GM18858 (cell line): Measurements from ENCODE around the gene NFATC3.

Source experiments
- ATAC-seq: cut with Tn5 transposase; IDR thresholded peaks from one replicate; pipeline ENCODE4 v1.9.1; 2021; ENCODE audit not compliant: unreplicated experiment

NFATC3 gene

DNA sequence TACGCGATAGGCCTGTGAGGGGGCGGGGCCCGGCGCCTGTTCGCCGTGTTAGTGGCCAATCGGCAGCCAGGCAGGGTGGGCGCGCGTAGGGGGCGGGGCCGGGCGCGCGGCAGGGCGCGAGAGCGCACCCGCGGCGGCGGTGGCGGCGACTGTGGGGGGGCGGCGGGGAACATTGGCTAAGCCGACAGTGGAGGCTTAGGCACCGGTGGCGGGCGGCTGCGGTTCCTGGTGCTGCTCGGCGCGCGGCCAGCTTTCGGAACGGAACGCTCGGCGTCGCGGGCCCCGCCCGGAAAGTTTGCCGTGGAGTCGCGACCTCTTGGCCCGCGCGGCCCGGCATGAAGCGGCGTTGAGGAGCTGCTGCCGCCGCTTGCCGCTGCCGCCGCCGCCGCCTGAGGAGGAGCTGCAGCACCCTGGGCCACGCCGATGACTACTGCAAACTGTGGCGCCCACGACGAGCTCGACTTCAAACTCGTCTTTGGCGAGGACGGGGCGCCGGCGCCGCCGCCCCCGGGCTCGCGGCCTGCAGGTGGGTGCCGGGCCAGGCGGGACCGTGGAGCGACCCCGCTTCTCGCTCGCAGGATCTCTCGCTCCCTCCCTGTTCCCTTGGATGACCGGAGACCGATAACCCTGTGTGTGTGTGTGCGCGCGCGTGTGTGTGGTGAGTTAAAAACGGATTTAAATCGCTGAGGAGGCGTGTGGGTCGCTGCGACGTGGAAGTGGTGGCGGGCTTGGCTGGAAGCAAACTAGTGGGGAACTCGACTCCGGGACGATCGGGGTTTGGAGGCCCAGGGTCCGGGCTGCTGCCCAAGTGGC, at the start of gene NFATC3:
Gene NFATC3, plus strand, starts transcription at position 112 of the 813 bp plus-strand sequence. Its CDS starts 312 bp downstream, at position 424.
- ATAC-seq: peak; percentile 21

DNA sequence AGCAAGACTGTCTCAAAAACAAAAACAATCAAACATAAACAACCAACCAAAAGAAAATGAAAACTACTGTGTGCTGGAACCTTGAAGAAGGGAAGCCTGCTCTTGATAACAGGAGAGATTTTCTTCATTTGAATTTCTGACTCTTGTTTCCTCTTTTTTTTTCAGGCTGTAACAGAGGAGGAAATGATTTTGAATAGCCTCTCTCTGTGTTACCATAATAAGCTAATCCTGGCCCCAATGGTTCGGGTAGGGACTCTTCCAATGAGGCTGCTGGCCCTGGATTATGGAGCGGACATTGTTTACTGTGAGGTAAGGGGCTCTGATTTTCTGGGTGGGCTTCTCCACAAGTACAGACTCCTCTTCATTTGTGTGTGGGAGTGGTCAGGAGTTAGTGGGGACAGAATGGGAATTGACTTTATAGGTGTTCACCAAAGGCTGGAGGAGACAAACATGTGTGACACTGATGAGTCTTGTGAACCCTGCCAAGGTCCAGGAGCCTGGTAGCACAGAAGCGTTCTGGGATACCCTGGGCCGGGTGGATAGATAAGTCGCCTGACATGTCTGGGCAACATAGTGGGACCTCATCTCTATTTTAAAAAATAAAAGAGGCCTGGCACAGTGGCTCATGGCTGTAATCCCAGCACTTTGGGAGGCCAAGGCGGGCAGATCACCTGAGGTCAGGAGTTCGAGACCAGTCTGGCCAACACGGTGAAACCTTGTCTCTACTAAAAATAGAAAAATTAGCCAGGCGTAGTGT, 47.2 kb upstream of the NFATC3 start:
- ATAC-seq: no peak

GRCh38 chr16:68040506-68041288, 44.5 kb upstream of the NFATC3 start:
- ATAC-seq: no peak

DNA sequence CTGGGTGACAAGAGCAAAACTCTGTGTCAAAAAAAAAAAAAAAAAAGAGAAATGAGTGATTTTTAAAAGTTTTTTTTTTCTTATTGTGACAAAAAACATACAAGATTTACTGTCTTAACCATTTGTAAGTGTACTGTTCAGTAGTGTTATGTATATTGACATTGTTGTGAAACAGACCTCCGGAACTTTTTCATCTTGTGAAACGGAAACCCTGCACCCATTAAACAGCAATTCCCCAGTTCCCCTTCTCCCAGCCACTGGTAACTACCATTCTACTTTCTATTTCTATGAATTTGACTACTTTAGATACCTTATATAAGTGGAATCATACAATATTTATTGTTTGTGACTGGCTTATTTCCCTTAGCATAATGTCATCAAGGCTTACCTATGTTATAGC, 43.4 kb upstream of the NFATC3 start:
- no peak for ATAC-seq

DNA sequence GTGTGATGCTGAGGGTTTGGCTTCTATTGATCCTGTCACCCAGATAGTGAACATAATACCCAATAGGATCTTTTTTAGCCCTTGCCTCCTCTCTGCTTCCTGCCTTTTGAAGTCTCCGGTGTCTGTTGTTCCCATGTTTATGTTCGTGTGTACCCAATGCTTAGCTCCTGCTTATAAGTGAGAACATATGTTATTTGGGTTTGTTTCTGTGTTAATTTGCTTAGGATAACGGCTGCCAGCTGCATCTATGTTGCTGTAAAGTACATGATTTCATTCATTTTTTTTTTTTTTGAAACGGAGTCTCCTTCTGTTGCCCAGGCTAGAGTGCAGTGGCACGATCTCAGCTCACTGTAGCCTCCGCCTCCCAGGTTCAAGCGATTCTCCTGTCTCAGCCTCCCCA, 39.1 kb upstream of the NFATC3 start:
- ATAC-seq: no peak

- ATAC-seq: no peak
These were observed 37.2 kb upstream of the NFATC3 start for GRCh38 chr16:68047987-68048386.

GRCh38 chr16:68049449-68049848, 35.7 kb upstream of the NFATC3 start:
- ATAC-seq: no peak

DNA sequence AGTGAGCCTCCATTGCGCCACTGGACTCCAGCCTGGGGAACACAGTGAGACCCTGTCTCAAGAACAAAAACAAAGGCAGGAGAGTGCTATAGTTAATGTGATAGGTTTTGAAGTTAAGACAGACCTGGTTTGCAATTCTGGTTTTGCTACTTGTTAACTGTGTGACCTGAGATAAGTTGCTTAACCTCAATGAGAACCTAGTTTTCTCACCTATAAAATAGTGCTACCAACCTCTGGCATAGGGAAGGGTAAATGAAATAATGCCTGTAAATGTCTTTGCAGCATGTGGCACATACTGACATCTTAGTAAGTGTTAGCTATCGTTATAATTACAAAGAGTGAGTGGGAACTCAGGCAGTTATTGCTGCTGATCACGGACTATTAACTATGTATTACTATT, 29.8 kb upstream of the NFATC3 start:
- ATAC-seq: no peak

GRCh38 chr16:68059804-68060203, 25.4 kb upstream of the NFATC3 start:
- ATAC-seq: no peak

DNA sequence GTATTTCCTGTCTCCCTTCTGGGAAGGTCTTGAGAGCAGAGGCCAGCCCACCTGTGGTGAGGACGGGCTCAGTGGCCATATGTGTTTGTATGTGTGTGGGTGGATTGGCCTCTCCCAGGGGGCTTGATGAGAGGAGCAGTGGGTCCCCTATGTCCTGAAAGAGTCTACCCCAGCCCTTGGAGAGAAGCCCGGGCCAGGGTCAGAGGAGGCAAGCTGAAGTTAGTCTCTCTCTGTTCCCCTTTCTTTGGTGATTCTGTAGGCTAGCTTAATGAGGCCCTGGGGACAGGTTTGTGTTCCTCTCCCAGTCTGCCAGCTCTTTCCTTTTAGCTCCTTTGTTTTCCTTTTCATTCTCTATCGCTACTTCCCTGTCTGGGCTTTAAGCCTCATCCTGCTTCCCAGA, 23.8 kb upstream of the NFATC3 start:
- no peak for ATAC-seq

GRCh38 chr16:68062910-68063393, 22.2 kb upstream of the NFATC3 start:
- ATAC-seq: no peak

DNA sequence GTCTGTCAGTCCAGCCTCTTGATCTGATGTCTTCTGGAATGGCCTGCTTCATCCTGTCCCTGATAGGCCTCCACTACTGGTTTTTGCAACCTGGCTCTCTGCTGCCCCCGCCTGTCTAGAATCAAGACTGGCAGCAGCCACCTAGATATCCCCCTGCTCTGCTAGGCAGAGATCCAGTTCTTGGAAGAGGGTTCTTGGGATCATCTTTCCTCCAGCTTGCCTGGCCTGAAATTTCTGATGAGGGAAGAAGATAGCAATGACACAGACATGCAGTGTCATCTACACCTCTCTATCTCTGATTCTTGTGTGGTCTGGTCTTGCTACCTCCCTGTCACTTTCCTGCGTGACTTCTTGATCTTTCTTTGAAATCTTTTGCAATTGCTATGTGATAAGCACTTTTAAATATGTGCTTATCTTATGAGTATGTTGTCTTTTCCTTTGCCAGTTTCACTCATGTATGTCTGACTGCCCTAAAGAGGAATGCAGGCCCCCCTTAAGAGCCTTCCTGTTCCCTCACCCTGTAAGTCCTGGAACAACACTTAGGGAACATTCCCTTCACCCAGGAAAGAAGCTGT, 20.3 kb upstream of the NFATC3 start:
- ATAC-seq: no peak

DNA sequence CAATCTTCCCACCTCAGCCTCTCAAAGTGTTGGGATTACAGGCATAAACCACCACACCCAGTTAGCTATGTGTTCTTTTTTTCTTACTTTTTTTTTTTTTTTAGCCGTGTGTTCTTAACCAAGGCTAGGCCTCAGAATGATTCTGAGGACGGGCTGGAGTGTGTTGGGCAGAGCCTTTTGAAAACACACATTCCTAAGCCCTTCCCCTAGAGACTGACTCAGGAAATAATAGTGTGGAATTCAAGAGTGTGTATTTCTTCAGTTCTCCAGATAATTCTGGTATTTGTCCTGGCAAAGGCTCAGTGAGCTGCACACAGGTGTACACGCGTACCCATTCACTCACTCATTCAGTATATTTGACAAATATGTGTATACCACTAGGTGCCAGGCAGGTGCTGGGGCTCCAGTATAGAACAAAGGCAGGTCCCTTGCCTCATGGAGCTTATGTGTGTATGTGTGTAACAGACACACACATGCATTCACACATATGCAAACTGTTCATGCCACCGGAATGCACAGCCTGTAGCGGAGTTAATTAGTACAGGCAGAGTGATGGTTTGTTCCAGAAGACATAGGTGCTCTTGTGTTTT, 19.4 kb upstream of the NFATC3 start:
- ATAC-seq: no peak

DNA sequence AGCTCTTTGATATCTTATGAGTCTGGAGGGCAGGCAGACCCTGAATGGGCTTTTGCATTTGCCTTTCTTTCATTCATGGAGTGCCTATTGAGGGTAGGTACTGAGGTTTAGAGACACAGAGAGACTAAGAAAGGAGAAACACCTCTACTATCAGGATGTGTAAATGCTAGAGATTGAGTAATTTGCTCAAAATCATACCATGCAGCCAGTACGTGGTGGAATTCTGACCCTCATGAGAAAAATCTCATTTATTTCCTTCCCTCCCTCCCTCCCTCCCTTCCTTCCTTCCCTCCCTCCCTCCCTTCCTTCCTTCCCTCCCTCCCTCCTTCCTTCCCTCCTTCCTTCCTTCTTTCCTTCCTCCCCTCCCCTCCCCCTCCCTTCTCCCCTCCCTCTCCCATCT, 18.4 kb upstream of the NFATC3 start:
- no peak for ATAC-seq

DNA sequence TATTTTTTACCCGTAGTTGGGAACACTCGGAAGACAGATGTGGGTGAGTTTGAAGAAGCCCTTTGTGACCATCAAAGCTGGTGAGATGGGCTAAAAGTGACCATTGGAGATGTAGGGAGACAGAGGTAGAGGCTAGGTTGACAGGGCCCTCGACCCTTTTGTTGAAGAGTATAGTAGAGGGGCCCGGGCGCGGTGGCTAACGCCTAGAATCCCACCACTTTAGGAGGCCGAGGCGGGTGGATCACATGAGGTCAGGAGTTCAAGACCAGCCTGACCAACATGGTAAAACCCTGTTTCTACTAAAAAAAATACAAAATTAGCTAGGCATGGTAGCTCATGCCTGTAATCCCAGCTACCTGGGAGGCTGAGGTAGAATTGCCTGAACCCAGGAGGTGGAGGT, 16.2 kb upstream of the NFATC3 start:
- ATAC-seq: no peak

DNA sequence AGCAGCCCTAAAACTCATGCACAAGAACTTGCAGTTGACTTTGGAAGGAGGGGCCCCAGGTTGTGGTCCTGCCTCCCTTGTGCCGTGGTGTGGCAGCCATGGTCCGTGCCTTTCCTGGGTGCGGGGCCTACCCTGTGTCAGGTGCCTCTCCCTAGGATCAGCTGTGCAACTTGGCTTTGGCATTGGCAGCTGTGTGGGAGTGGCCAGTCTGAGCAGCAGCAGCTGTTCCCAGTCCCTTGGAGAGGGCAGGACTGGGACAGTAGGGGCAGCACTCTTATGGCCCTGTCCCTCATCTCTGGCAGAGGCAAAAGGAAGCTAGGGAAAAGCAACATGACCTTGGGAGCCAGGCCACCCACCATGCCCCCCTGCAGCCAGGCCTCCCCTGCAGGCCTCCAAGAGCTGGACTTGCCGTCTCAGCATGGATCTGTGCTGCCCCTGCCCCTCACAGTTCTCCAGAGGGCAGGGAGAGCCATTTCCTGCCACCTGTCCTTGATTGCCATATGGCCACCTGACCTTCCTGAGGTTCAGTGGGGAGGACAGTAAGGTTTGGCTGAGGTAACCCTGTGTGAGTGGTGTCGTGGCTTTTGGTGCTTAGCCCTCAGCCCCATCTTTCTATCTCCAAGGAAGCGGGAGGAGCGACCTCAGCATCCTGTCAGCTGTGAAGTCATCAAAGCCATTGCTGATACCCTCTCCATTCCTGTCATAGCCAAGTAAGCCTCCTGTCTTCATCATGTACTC, 15.5 kb upstream of the NFATC3 start:
- ATAC-seq: no peak

DNA sequence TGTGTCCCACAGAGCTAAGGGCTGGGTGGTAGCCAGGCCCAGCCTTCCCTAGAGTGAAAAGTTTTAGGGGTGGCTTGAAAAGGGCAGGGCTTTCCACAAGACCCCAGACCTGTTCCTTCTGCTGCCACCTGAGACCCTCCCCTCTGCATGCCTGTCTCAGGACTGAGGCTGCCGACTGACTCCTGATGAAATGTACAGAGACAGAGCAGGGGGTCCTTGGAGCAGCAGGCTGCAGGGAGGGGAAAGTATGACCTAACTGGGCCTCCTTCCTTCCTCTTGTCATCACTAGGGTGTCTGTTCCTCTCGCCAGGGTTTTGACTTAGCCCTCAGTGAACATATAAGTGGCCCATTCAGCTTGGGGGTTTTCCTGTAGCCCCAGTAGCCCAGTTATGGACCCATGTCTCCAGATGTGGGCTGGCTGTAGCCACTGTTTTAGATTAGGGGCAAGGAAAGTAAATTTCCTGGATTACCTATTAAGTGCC, 14.9 kb upstream of the NFATC3 start:
- no peak for ATAC-seq

- no peak for ATAC-seq
These were observed 14.2 kb upstream of the NFATC3 start for GRCh38 chr16:68070806-68071517.

- ATAC-seq: no peak
These were observed 13.7 kb upstream of the NFATC3 start for GRCh38 chr16:68071518-68071901.
